CD4-positive, alpha-beta T cell treated with Interleukin-21 for 1 hour (primary cell): ENCODE measurements around the gene DENND1A.
"Not testable (repeated sequence)": the region's sequence is repeated elsewhere in the genome, so short reads cannot be mapped to it uniquely, and the experiment has no call there.

Experiments used
- DNase-seq: peaks from one replicate; pipeline ENCODE4 v3.0.0-alpha.2; 2020

DENND1A gene

GRCh38 chr9:123400926-123401503, 528.9 kb downstream of the DENND1A start:
- no peak for DNase-seq

- no peak for DNase-seq
These were observed 530.0 kb downstream of the DENND1A start for GRCh38 chr9:123399803-123400378.

- DNase-seq: not testable (repeated sequence)
These were observed 531.0 kb downstream of the DENND1A start for GRCh38 chr9:123398938-123399337.

GRCh38 chr9:123397975-123398374, 532.0 kb downstream of the DENND1A start:
- DNase-seq: no peak

- DNase-seq: no peak
These were observed 534.0 kb downstream of the DENND1A start for GRCh38 chr9:123395689-123396511.

GRCh38 chr9:123395276-123395688, 534.6 kb downstream of the DENND1A start:
- DNase-seq: no peak

GRCh38 chr9:123394291-123395235, 535.4 kb downstream of the DENND1A start:
- DNase-seq: no peak

- DNase-seq: no peak
These were observed 537.1 kb downstream of the DENND1A start for GRCh38 chr9:123392802-123393201.

- DNase-seq: no peak
These were observed 538.0 kb downstream of the DENND1A start for GRCh38 chr9:123391946-123392345.

GRCh38 chr9:123391233-123391632, 538.7 kb downstream of the DENND1A start:
- no peak for DNase-seq

GRCh38 chr9:123390337-123391135, 539.4 kb downstream of the DENND1A start:
- no peak for DNase-seq

GRCh38 chr9:123389698-123390097, 540.2 kb downstream of the DENND1A start:
- no peak for DNase-seq

GRCh38 chr9:123389070-123389469, 540.9 kb downstream of the DENND1A start:
- DNase-seq: no peak

- DNase-seq: no peak
These were observed 542.2 kb downstream of the DENND1A start for GRCh38 chr9:123387686-123388085.

- DNase-seq: no peak
These were observed 546.3 kb downstream of the DENND1A start for GRCh38 chr9:123383512-123384170.

- DNase-seq: no peak
These were observed 547.0 kb downstream of the DENND1A start for GRCh38 chr9:123382653-123383511.

- no peak for DNase-seq
These were observed 548.8 kb downstream of the DENND1A start for GRCh38 chr9:123380852-123381705.

GRCh38 chr9:123378956-123379660, 550.8 kb downstream of the DENND1A start:
- no peak for DNase-seq

GRCh38 chr9:123378025-123378424, 551.9 kb downstream of the DENND1A start:
- no peak for DNase-seq
